D341Med (cell line): ENCODE results near the gene GRK6.
"Not testable (repeated sequence)": the region's sequence is repeated elsewhere in the genome, so short reads cannot be mapped to it uniquely, and the experiment has no call there.

Experiments used
- DNase-seq: peaks from one replicate; pipeline ENCODE4 v3.0.0; 2012; ENCODE audit warnings: low spot score

Gene GRK6

GRCh38 chr5:177471610-177472356 is 45.3 kb downstream of the GRK6 start:
- no peak for DNase-seq

GRCh38 chr5:177472460-177473442 is 46.3 kb downstream of the GRK6 start:
- peak; percentile 87 for DNase-seq

- peak; percentile 97 for DNase-seq
These were observed 47.0 kb downstream of the GRK6 start, which contains the start of gene DBN1 for GRCh38 chr5:177473443-177474001. DBN1 (minus strand) TSS chr5:177473634; CDS start chr5:177473521, 113 bp downstream.

- DNase-seq: no peak
These were observed 47.6 kb downstream of the GRK6 start for GRCh38 chr5:177474002-177474476.

DNA sequence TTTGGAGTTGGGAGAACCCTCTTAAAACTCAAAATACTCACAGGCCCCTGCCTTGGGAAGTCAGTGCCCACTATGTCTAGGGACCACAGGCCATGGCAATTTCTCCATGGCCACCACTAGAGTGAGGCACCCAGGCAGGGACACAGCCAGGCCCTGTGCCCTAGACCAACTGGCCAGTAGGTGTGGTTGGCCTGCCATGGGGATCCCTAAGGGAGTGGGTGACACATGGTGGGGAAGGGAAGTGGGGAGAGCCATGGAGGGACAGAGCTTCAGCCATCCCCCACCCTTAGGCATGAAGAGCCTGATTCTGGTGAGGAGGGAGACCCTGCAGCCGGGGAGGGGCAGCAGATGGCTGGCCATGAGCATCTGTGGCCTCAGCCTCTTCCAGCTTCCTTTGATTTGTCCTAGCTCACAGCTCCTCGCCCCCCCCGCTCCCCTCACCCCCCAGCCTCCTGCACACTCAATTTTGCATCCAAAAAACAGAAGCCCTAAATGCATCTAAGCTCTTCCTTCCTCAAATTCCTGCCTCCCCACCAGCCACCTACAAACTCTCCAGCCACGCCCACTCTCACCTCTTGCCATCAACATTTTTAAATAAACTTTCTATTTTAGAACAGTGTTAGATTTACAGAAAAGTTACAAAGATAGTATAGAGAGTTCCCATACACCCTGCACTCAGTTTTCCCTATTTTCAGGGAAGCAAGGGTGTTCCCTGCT is 48.5 kb downstream of the GRK6 start:
- no peak for DNase-seq

DNA sequence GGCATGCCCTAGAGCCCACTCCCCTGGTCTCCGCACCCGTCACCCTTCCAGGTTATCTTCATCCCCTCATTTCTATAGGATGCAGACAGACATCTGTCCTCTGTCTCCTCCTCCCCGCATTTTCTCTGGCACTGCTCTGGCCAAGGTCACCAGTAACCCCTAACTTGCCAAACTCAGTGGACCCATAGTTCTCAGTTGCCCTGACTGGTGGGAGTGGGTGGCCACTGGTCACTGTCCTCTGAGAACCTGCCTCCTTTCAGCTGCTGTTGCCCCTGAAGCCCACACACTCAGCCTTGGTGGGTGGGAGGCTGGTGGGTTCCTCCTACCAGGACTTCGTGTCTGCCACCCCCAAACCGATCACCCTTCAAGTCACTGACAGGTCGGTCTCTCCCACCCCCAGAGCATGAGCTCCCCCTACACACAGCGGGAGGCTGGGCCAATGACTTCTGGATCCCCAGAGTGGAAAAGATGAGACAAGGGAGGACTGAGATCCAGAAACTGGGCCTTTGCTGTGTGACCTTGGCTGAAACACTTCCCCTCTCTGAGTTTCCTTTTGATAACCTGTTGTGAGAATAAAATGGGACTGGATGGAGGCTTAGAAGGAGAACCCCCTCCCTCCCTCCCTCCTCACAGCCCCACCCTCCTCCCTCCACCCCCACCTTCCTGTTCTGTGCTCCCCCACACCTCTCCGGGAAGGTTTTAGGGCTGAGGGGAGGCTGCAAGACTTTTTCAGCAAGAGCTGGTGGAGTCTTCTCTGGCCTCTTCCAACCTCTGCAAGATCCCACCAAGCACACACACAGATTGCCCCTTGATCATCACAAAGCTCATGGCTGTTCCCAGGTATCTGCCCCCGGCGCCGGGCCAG is 49.3 kb downstream of the GRK6 start:
- no peak for DNase-seq

GRCh38 chr5:177476531-177477233 is 50.2 kb downstream of the GRK6 start:
- DNase-seq: no peak

DNA sequence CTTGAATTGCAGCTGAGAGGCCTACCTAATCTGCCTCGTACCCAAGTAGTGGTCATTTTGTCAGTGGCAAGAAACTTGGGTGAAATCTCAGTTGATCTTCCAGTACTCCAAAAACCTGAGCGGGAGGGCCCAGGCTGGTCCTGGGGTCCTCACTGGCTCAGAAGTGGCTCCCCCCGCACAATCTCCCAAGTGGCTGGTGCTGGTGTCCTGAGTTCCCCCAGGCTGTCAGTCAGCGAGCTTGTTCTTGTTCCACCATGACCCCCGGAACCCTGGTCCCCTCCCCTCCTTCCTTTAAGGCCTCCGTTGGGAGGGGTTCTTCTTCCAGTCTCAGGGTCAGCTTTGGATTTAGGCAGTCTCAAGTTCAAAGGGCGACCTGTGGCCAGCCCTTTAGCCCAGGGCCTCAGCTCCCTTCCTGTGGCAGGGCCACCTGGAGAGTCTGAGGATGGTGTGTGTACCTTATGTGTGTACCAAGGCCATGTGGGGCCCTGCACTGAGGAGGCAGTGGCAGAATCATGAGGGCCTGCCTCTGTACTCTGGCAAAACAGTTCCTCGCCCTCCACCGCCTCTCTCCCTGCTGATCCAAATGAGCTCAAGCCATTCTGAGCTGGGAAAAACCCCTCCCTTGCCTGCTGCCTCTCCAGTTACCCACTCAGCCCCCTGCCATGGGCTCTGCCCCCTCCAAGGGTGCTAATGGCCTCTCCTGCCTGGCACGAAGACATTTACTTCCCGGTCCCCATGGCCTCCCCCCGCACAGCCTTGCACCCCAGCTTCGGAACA is 51.4 kb downstream of the GRK6 start:
- DNase-seq: no peak

GRCh38 chr5:177478711-177479646 is 52.5 kb downstream of the GRK6 start:
- DNase-seq: no peak

DNA sequence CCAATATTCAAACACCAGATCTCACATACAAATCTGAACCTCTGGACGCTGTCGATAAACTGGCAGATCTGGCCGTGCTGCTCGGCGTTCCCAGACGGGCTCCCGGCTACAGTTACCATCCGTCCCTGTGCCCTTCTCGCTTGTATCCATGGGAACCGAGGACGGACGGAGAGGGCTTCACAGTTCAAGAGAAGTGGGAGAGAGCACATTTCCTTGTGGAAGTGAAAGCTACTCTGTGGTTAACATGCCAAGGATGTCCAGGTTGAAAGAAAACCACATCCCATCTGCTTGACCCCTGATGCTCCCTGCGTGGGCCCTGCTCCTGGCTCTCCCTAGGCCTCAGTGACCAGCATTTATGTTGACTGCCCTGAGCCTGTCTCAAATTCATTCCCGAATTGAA is 53.3 kb downstream of the GRK6 start:
- DNase-seq: no peak

- DNase-seq: no peak
These were observed 55.9 kb downstream of the GRK6 start for GRCh38 chr5:177482359-177482795.

- DNase-seq: no peak
These were observed 56.6 kb downstream of the GRK6 start for GRCh38 chr5:177483042-177483441.

GRCh38 chr5:177483994-177484901 is 57.8 kb downstream of the GRK6 start:
- DNase-seq: no peak

DNA sequence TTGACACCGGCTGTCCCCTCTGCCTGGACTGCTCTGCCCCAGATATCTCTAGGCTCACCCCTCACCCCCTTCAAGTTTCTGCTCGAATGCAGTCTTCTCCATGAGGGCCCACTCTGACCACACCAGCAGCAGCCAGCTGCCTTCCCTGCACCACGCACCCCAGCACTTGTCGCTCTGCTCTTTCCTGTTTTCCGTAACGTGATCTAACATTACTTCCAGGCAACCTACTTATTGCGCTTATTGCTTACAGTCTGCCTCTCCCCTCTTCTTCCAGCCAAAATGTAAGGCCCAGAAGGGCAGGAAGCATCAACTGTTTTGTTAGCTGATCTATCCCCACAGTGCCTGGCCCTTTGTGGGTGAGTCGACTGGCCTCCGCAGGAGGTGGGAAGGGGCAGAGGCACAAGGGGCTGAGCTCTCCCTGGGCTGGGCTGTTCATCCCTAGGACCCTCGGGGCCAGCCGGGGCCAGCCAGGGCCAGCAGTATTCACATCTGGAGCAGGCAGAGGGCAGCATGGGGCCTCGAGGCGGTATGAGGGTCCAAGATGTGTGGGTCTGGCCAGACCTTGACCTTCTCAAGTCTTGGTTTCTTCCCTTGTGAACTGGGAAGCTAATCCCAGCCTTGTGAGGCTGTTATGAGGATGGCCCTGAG is 58.5 kb downstream of the GRK6 start:
- no peak for DNase-seq

DNA sequence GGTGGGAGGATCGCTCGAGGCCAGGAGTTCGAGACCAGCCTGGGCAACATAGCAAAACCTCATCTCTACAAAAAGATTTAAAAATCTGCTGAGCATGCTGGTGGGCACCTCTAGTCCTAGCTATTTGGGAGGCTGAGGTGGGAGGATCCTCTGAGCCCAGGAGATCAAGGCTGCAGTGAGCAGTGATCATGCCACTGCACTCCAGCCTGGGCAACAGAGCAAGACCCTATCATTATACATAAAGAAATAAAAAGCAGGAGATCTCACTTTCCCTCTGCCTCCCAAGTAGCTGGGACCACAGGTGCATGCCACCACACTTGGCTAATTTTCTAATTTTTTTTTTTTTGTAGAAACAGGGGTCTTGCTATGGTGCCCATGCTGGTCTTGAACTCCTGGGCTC is 59.3 kb downstream of the GRK6 start:
- DNase-seq: not testable (repeated sequence)

GRCh38 chr5:177486256-177486655 is 59.8 kb downstream of the GRK6 start:
- no peak for DNase-seq

GRCh38 chr5:177487144-177487543 is 60.7 kb downstream of the GRK6 start:
- no peak for DNase-seq
